Stimulated activated CD8-positive, alpha-beta memory T cell treated with anti-CD3 and anti-CD28 coated beads, Interleukin-12 subunit alpha, Interleukin-12 subunit beta, amount 100 ng/mL, for 4 hours (primary cell): ENCODE measurements around the gene NACC1.
A peak's percentile ranks its signal among the peaks of the same experiment; 100 is the strongest.

Experiments used
- DNase-seq: peaks from one replicate; pipeline ENCODE4 v3.0.0-alpha.2; 2020; ENCODE audit warnings: low read depth

The NACC1 gene

DNA sequence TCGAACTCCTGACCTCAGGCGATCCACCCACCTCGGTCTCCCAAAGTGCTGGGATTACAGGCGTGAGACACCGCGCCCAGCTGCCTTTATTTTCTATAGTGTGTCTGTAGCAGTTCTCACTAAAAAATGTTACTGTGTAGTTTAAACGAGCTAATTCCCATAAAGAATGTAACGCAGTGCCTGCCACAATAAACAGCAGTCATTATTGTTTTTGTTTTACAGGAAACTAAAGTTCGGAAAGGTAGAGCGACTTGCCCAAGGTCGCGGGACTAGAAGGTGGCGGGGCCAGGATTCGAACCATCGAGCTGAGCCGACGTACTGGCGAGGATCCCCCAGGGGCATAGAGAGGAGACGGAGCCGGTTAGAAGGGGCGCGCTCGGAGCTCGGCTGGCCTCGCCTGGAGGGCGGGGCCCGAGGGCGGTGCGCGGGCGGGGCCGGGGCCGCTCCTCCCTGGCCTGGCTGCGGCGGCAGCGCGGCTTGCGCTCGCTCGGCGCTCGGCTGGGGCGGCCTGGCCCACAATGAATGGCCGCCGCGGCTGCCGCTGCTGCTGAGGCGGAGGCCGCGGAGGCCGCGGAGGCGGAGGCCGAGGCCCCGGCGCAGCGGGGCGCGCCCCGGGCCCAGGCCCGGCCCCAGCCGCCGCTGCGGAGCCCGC lies at the start of gene NACC1:
TSS of gene NACC1 (plus strand) at position 493 of the 652 bp plus-strand sequence. CDS start 16,944 bp downstream, outside the sequence.
- DNase-seq: peak; percentile 87

DNA sequence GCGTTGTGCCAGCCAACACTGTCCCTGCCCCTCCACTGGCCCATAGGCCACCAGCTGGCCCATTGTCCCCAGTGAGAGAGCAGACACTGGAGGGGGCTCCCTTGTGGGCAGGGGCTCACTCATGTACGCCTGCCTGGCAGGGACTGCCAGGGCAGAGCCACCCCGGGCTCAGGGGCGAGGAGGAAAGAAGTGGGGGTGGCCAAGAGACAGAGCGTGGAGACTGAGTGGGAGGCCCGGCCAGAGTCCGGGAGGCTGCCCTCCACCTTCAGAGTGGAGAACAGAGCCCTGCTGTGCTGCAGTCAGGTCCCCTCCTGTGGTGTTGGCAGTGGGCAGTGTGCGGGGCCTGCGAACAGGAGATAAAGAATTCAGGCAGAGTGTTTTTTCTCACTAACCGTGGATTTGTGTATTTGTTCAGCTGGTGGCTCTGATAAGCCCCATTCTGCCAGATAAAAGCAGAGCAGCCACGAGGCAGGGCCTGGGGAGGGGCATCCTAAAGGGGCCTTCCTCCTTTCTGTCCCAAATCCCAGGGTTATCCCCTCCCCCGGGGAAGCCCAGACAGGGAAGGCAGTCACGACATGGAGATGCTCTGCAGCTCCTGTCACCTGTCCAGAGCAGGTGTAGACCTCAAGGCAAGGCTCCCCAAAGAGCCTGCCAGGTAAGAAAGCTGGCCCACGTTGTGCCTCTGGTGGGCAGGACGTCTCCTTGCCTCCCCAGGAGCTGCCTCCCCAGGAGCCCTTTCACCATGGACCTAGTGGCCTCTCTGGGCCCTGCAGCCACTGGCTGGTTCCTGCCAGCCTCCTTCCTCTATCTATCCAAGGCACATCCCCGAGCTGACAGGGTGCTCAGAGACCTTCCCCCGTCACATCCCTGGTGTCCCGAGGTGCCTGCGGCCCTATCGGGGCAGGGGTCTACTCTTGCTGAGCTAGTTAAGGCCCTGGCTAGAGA lies 48.4 kb upstream of the NACC1 start:
- DNase-seq: no peak

DNA sequence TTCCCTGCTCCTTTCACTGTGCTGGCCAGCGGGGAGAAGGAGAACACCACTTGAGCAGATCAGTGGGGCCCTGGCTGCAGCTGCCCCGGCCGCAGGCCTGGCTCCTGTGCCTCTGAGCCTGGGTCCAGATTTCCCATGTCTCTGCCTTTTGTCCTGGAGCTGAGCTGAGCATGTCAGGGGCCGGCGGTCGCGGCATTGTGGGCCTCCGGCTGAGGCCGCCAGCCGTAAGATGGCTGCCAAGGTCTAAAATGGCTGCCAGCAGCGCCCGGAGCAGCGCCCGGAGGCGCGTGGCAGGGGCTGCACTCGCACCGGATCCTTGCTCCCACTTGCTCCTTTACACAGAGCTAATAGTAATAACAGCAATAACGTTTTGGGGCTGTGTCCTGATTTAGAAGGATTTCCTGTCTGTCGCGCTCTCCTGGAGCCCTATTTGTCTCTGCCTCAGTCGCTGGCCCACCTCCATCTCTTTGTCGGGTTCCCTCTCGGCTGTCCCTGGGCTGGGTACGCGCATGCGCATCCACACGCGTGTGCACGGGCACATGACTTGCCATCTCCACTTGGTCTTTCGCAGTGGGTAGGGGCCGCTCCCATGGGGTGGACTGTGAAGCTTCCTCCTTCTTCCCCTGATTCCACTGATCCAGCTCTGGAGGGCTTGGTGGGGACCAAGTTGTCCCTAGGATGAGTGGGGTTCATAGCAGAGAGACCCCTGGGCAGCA lies 47.5 kb upstream of the NACC1 start:
- DNase-seq: no peak

DNA sequence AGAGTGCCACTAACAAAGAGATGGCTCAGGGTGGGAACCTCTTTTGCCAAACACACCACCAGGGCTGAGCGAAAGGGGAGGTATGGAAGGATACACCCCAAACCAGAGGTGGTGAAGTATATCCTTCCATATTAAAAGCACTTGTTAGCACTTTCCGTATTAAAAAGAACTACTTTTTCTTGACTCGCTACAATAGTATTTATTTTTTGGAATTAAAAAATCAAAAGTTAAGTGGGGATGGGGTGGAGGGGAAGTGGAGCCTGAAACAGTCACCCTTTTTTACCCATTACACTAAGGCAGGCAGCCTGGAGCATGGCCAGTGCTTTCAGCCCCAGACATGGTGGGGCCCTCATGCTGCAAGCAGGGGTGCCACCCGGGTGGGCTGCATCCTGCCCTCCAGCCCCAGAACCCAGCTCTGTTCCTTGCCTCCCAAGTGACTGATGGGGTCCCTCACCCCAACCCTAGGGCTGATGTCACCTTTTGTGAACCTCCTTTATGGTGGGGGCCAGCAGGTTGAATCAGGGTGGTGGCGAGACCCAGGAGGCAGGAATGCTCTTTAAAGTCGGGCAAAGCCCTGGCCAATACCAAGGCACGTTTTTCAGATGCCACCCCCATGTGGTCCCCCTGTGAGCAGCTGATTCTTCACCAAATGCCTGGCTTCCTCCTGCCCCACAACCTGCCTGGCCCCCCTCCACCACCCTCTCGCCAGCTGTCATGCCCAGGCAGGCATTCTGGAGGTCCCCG lies 46.4 kb upstream of the NACC1 start:
- DNase-seq: no peak

DNA sequence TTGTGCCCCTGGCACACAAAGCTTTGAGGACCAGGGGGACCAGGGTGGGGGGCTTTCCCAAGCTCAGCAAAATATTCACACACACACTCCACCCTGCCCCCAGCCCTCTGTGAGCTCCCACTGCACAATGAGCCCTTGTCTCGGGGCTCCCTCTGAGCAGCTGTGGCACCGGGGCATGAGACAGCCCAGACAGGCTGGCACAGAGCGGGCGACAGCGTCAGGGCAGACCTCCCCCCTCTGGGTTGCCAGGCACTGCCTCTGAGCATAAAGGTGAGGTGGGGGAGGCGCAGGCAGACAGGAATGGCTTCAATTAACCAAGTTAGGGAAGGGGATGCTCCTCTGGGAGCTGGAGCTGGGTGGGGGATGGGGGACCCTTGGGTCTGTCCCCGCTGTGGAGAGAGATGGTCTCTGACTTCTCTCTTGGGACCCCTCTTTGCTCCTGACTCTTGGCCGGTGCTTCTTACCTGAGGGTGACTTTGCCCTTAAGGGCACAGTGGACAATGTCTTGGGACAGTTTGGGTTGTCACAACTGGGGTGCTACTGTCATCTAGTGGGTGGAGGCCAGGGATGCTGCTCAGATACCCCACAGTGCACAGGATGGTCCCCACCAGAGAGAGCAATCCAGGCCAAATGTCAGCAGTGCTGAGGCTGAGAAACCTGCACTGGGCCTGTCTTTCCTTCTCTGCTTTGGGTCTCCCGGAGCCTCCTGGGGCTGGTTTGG lies 45.7 kb upstream of the NACC1 start:
- DNase-seq: no peak

DNA sequence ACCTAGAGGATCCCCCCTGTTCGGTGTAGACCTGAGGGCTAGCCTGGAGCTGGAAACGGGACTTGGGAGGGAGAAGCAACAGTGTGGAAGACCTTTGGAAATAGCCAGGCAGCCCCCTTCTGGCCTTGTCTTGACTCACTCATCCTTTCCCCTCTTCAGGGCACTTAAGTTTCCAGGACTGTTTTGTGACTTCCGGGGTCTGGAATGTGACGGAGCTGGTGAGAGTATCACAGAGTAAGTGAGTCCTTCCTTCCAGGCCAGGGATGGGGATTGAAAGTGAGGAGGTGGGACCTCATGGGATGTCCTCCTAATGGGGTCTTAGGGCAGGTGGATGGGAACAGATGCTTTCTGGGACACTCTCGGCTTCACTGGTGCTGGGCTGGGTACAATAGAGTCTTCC lies 44.8 kb upstream of the NACC1 start:
- no peak for DNase-seq

DNA sequence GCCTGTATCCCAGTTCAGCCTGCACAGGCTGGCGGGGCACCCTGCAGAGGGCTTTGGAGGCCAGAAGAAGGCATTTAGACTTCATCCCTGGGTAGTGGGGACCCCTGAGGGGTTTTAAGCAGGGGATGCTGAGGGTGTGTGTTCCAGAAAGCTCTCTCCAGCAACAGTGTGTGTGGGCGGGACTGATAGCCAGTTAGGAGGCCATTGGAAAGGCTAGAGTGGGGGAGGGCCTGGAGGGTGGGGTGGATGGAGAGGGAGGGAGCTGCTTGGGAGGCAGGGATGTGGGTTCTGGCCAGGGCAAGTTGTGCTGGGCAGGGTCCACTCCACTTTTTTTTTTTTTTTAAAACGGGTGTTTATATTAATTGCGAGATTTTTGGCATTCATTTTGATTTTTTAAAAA lies 43.7 kb upstream of the NACC1 start:
- no peak for DNase-seq

DNA sequence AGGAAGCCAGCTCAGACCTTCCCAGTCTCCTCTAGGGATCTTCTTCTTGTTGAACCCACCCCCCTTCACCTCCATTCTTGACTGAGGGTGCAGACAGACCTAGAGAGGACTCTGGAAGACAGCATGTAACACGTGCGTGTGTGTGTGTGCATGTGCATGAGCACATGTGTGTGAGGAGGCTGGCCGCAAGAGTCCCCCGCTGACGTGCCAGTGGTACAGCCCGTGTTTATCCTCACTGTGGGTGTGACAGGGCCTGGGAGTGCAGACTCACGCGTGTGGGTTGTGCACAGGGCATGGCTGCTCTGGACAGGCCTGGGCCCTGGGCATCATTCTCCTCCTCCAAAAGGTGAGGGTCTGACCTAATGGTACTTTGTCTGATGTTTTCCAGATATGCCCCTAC lies 41.7 kb upstream of the NACC1 start:
- no peak for DNase-seq

DNA sequence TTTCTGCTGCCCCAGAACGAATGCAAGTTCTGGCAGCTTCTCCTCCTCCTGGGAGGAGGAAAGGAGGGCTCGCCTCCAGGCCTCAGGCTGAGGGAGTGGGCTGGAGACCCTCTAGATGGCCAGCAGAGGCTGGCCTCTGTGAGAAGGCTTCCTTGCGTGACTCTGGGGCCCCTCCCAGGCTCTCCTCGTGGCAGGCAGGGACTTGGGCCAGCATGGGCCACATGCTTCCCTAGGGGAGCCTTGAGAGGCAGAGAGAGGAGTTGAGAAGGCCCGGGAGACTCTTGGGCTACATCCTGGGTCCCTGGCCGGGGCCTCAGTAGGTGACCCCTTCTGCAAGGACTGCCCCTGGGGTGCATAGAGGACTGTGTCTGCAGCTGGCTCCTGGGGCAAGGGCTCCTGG lies 41.3 kb upstream of the NACC1 start:
- DNase-seq: no peak

DNA sequence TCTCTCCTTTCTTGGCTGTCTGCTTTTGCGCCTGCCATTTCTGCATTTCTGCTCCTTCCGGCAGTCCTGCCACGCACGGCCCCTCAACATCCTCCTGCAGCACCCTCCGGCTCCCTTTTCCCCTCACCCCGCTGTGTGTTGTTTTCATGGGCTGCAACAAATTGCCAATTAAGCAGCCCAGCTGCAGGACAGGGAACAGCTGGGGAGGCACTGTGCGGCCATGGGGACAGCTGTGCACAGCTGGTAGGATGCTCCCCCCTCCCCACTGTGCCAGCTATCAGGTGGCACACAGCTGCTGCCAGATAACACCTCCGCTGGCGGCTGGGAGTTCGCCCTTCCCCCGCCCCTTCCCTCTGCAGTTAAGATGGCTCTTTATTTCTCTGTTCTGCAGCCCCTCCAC lies 40.8 kb upstream of the NACC1 start:
- no peak for DNase-seq

DNA sequence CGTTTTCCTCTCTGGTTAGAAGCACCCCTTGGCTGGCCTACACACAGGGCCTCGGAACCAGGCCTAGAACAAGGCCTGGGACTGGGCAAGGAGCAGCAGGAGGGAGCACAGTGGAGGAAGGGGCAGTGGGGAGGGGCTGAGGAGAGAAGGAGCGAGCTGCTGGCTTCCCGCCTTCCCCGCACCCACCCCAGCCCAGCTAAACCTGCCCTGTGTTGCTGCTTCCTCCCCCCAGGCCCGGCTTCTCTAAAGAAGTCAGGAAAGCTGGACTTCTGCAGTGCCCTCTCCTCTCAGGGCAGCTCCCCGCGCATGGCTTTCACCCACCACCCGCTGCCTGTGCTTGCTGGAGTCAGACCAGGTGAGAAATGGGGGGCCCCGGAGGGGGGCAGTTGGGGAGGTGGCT lies 39.7 kb upstream of the NACC1 start:
- DNase-seq: no peak

DNA sequence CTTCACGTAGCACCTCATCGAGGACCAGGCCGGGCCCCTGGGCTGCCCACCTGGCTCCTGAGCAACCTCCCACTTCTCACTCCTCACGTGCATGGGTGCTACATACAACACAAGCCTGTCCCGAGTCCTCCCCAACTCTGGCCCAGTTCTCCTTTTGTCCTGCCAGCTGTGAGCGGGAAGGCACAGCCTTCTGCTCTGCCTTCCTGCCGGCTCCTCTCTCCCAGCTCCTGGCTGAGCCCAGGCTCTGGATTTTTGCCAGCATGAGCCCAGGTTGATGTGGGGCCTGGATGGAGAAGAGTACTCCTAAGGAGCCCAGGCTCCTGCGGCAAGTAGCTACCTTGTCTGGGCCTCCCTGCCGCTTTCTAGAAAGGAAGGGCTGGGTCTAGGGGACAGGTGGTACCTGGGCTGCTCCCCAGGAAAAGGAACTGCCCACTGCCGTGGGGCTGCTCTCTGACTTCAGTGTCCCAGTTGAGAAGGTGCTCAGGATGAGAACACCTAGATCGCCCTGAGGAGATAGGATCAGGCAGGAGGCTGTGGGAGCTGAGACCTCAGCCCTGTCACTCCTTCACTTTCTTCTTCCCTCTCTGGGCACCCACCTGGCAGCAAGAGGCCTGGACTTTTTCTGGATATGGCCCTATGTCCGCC lies 39.0 kb upstream of the NACC1 start:
- DNase-seq: no peak

DNA sequence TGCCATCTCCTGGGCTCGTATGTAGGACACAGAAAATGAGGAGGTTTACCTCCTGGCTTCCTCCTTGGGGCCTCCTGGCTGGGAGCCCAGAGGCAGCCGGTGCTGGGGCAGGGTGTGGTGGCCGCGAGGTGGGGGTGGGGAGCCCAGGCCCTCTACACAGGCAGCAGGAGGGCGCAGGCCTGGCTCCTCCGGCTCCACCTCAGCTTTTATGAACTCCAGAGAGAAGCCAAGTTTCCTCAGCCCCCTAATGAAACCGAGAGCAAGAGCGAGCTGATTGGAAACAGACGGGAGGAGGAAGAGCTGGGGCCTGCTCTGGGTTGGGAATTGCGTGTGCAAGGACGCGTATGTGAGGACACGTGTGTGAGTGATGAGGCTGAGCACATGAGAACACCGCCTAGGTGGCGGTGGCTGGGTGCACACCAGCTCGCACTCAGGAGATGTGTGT lies 38.5 kb upstream of the NACC1 start:
- no peak for DNase-seq

DNA sequence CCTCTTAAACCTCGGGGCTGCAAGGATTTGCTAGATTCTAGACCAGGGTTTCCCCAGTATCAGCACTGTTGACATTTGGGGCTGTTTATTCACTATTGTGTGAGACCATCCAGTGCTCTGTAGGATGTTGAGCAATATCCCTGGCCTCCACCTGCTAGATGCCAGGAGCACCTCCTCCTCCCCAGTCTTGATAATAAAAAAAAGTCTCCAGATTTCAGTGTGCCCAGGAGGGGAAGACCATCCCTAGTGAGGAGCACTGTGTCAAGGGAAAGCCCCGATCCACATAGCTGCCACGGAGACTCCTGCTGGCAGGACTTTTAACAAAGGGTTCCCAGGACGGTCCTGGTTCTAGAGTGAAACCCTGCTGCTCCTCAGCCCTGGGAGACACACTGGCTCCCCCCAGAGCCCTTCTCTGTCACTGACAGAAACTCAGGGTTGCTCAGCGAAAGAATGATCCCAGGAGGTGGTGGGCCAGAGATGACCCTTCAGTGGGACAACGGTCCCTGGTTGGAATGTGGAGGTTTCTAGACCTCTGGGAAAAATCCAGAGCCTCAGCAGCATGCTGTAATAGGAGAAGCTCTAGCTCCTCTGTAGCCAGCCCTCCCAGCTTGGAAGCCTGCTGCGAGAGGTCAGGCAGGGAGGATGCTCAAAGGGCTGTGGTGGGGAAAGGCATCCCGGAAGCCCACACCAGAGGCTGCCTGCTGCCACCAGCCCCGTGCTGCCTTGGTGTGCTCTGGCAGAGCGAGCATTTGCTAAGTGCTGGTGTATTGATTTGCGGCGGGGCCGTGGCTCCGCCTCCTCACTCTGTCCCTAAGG lies 35.7 kb upstream of the NACC1 start:
- DNase-seq: no peak

DNA sequence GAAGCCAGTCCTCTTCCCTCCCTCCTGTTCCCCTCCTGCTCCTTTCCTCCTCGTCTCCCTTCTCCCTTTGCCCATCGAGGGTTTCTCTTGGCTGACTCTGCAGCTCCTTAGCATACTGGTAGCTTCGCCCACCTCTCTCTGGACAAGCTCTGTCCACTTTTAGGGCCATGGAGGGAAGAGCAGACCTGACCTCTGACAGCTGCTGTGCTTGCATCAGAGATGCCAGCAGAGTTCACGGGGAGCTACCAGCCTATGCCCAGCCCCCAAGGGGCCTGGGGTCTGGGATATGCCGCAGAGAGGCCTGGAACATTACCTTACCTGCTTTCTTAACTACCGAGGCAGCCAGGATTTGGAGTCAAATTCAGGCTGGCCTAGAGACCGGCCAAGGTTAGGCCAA lies 35.1 kb upstream of the NACC1 start:
- no peak for DNase-seq

DNA sequence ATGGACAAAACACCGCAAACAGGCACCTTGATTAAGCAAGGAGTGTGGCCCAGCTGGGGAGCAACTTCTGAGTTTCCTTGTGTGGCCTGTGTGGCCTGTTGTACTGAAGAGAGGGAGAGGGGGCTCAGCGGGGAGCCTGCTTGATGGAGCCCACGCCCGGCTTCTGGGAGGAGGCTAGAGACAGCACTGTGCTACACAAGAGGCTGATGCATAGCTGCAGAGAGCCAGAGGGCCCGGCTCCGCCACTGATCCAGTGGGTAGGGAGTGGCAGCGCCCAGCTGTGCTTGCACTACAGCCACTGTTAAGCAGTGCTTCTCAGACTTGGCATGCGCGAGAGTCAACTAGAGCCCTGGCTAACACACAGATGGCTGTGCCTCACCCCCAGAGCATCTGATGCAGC lies 34.4 kb upstream of the NACC1 start:
- no peak for DNase-seq

DNA sequence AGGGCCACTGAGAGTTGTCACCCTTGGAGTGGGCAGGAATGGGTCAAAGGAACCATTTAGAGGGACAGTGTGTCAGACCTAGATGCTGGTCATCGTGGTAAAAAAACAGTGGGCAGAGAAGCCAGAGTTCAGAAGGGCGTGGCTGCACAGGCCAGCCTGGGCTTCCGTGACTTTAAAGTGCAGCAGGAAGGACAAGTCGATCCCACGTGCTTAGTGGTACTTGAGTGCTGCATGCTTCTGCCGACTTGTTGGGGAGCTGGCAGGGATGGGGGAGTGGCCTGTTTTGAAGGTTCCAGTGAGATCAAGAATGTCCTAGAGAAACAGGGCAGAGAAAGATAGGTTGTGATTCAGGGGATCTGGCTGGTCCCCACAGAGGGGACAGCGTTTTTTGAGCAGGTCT lies 32.4 kb upstream of the NACC1 start:
- no peak for DNase-seq

DNA sequence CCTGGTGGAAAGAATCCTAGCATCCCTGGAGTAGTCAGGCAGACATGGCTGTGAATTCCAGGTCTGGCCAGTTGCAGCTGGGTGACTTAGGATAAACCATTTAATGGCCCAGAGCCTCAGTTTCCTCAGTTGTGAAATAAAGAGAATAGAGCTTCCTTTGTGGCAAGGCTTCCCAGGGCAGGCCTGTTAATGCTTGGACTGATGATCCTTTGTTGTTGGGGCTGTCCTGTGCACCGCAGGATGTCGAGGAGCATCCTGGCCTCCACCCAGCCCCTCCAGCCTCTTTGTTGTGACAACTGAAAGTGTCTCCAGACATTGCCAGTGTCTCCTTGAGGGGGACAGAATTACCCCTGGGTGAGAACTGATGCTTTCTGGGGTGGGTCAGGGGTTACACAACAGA lies 31.7 kb upstream of the NACC1 start:
- DNase-seq: no peak

DNA sequence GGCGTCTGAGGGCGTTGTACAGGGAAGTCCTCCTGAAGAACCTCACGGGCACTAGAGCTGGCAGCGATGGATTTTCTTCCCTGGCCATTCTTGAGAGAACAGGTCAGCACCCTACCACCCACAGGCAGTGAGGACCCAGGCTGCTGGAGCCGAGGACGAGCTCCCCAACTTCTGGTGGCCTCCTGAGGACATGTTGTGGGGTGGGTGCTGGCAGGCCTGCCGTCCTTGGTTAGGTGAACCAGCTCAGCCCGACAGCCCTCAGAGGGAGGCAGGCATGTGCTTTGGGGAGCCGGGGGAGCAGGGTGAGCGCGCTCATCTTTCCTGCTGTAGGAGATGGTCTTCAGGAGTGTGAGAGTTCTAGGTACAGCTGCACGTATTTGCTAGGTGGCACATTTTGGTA lies 30.8 kb upstream of the NACC1 start:
- no peak for DNase-seq
